IPS-20b (cell line): ENCODE measurements around the gene STRAP.
"Not testable (repeated sequence)": the region's sequence is repeated elsewhere in the genome, so short reads cannot be mapped to it uniquely, and the experiment has no call there.

Experiments used
- H3K27ac ChIP-seq: one replicate; pipeline ENCODE4 v1.5.1; 2013; ENCODE audit warnings: low read length
- H3K27me3 ChIP-seq: 2 replicates; pipeline ENCODE4 v1.6.1; 2013; ENCODE audit warnings: mild to moderate bottlenecking, low read length, inconsistent platforms; ENCODE audit not compliant: insufficient read depth
- H3K36me3 ChIP-seq: 2 replicates; pipeline ENCODE4 v1.6.1; 2013; ENCODE audit warnings: low read depth, mild to moderate bottlenecking, inconsistent platforms, low read length, moderate library complexity; ENCODE audit not compliant: insufficient read depth
- H3K4me1 ChIP-seq: 2 replicates; pipeline ENCODE4 v1.6.1; 2013; ENCODE audit warnings: mild to moderate bottlenecking, control low read depth, inconsistent platforms, low read length, moderate library complexity; ENCODE audit not compliant: insufficient read depth
- H3K4me3 ChIP-seq: 2 replicates; pipeline ENCODE4 v1.5.1; 2013; ENCODE audit warnings: mild to moderate bottlenecking, low read length, inconsistent platforms
- H3K9ac ChIP-seq: 2 replicates; pipeline ENCODE4 v1.6.1; 2013; ENCODE audit warnings: low read depth, mild to moderate bottlenecking, inconsistent platforms, low read length, moderate library complexity
- H3K9me3 ChIP-seq: 2 replicates; pipeline ENCODE4 v1.6.1; 2013; ENCODE audit warnings: mild to moderate bottlenecking, low read depth, low read length, inconsistent platforms; ENCODE audit not compliant: insufficient read depth

Gene STRAP

GRCh38 chr12:15931590-15932053 is 49.4 kb downstream of the STRAP start:
- Histone ChIP-seq H3K4me3 (no peak overlapping the region), H3K27me3 (no peaks in the 10 kb centered on the region), H3K9ac (no peak overlapping the region), H3K27ac (no peak overlapping the region), H3K36me3 (no peaks in the 10 kb centered on the region), H3K4me1 (peaks cover 20% of the 10 kb centered on the region), H3K9me3 (no peaks in the 10 kb centered on the region)

- Histone ChIP-seq H3K9ac (no peak overlapping the region), H3K27me3 (no peaks in the 10 kb centered on the region), H3K27ac (no peak overlapping the region), H3K36me3 (no peaks in the 10 kb centered on the region), H3K4me1 (peaks cover 20% of the 10 kb centered on the region), H3K9me3 (no peaks in the 10 kb centered on the region), H3K4me3 (no peak overlapping the region)
Observed at GRCh38 chr12:15932327-15932726, 50.1 kb downstream of the STRAP start.

DNA sequence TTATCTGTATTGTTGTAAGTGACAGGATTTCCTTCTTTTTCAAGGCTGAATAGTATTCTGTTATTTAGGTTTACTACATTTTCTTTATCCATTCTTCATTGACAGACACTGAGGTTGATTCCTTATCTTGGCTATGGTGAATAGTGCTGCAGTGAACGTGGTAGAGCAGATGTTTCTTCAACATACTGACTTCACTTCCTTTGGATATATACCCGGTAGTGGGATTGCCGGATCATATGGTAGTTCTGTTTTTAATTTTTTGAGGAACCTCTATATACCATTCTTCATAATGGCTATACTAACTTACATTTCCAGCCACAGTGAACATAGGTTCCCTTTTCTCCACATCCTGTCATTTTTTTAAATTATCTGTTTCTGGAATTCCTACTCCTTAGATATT is 50.8 kb downstream of the STRAP start:
- peaks cover 20% of the 10 kb centered on the region for H3K4me1 ChIP-seq
- H3K27ac ChIP-seq: no peak overlapping the region

DNA sequence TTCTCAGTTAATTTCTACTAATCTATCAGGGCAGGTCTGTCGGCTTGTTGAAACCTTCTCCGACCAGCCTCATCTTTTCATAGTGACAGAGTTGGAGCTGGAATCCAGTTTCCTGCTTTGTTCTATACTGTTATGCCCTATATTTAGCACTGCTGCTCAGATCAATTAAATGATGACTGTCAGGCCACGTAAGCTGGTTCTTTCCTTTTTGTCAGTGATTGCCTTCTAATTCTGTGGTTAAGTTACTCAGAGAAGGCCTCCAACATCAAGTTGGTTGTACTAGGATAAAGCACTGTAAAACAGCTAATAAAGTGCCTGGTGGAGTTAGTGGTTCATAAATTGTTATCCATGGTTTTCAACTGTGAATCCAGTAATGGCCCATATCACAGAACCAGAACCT is 51.6 kb downstream of the STRAP start:
- H3K9ac ChIP-seq: no peak overlapping the region
- no peak overlapping the region for H3K27ac ChIP-seq
- H3K9me3 ChIP-seq: no peaks in the 10 kb centered on the region
- peaks cover 12% of the 10 kb centered on the region for H3K4me1 ChIP-seq
- H3K36me3 ChIP-seq: no peaks in the 10 kb centered on the region
- no peak overlapping the region for H3K4me3 ChIP-seq
- H3K27me3 ChIP-seq: no peaks in the 10 kb centered on the region

More for the DNA sequence above, 50.8 kb downstream of the STRAP start:
- no peak overlapping the region for H3K9ac ChIP-seq
- no peaks in the 10 kb centered on the region for H3K27me3 ChIP-seq
- H3K36me3 ChIP-seq: no peaks in the 10 kb centered on the region
- no peaks in the 10 kb centered on the region for H3K9me3 ChIP-seq
- H3K4me3 ChIP-seq: no peak overlapping the region

- Histone ChIP-seq H3K9me3 (no peaks in the 10 kb centered on the region), H3K27ac (no peak overlapping the region), H3K4me3 (no peak overlapping the region), H3K9ac (no peak overlapping the region), H3K36me3 (no peaks in the 10 kb centered on the region), H3K27me3 (no peaks in the 10 kb centered on the region), H3K4me1 (no peaks in the 10 kb centered on the region)
Observed at GRCh38 chr12:15936751-15937150, 54.6 kb downstream of the STRAP start.

DNA sequence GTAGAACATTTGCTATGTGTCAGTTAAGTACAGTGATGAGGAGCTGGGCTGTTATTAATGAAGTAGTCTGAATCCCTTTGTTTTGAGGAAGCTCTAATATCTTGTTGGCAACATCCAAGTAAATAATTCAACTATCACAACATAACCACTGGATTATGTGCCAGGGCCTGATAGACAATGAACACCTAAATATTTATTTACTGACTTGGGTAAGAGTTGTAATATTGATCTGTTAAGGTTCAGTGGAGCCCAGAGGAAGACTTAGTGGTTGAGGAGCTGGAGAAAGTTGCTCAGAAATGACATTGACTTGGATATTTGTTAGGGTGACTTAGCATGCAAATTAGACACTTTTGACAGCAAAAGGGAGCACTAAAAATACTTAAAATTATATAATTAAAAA is 55.7 kb downstream of the STRAP start:
- no peak overlapping the region for H3K27ac ChIP-seq
- H3K4me1 ChIP-seq: peaks cover 7% of the 10 kb centered on the region; the same call in 1 of the 2 replicates
- H3K9me3 ChIP-seq: no peaks in the 10 kb centered on the region
- no peaks in the 10 kb centered on the region for H3K27me3 ChIP-seq
- no peaks in the 10 kb centered on the region for H3K36me3 ChIP-seq
- no peak overlapping the region for H3K9ac ChIP-seq
- no peak overlapping the region for H3K4me3 ChIP-seq

DNA sequence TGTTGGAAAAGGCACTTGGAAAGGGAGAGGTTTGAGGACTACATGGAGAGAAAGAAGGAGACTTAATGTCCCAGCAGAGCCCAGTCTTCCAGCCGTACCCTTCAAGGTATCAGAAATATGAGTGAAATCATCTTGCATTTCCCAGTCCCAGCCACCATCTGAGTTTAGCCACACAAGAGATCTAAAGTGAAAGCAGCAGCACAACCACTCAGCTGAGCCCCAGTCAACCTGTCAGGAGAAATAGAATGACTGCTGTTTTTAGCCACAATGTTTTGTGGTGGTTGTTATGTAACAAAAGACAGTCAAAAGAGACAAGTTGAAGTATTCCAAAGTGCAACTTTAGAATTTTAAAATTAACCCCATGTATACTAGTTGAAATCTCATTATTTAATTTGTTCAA is 56.9 kb downstream of the STRAP start:
- Histone ChIP-seq H3K4me1 (peaks cover 7% of the 10 kb centered on the region; the same call in 1 of the 2 replicates), H3K36me3 (no peaks in the 10 kb centered on the region), H3K9ac (no peak overlapping the region), H3K27me3 (no peaks in the 10 kb centered on the region), H3K27ac (no peak overlapping the region), H3K4me3 (no peak overlapping the region), H3K9me3 (no peaks in the 10 kb centered on the region)

- H3K27ac ChIP-seq: no peak overlapping the region
- peaks cover 7% of the 10 kb centered on the region; the same call in 1 of the 2 replicates for H3K4me1 ChIP-seq
- no peak overlapping the region for H3K4me3 ChIP-seq
- no peak overlapping the region for H3K9ac ChIP-seq
- no peaks in the 10 kb centered on the region for H3K27me3 ChIP-seq
- no peaks in the 10 kb centered on the region for H3K9me3 ChIP-seq
- no peaks in the 10 kb centered on the region for H3K36me3 ChIP-seq
Observed at GRCh38 chr12:15942475-15942874, 60.3 kb downstream of the STRAP start.

DNA sequence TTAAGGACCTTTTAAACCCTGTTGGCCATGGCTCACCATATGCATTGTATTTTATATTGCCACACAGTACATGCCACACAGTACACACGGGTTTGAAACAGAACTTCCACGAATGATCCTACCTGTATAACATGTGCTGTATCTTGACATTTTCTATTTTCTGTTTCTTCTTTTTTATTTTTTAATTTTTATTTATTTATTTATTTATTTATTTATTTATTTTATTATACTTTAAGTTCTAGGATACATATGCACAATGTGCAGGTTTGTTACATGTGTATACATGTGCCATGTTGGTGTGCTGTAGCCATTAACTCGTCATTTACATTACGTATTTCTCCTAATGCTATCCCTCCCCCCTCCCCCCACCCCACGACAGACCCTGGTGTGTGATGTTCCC is 61.3 kb downstream of the STRAP start:
- not testable (repeated sequence) for H3K9me3 ChIP-seq, H3K27ac ChIP-seq, H3K36me3 ChIP-seq, H3K4me3 ChIP-seq, H3K4me1 ChIP-seq, H3K9ac ChIP-seq, H3K27me3 ChIP-seq

GRCh38 chr12:15948461-15948860 is 66.3 kb downstream of the STRAP start:
- not testable (repeated sequence) for H3K4me1 ChIP-seq, H3K4me3 ChIP-seq, H3K27ac ChIP-seq, H3K27me3 ChIP-seq, H3K36me3 ChIP-seq, H3K9ac ChIP-seq
- peaks cover 19% of the 10 kb centered on the region for H3K9me3 ChIP-seq
